H1 (cell line): ENCODE data around the gene TEX55. TPM values are rescaled to one million over a fixed set of nuclear protein-coding genes. Genes with fewer than 3 reads are reported as not detected.

Experiments used
- CTCF ChIA-PET: fragments of 300-600 bp; sonication (Branson Sonifier 250); formaldehyde crosslinking; loops from one replicate; lab custom pipeline; 2021; ENCODE audit not compliant: partially characterized antibody; lab: Charles Lee
- POLR2A ChIA-PET: fragments of 300-600 bp; sonication (Branson Sonifier 250); formaldehyde crosslinking; loops from one replicate; lab custom pipeline; 2021; ENCODE audit warnings: inconsistent platforms; ENCODE audit not compliant: partially characterized antibody; lab: Charles Lee
- DNase-seq, 2 experiments: peaks; one replicate each; pipeline versions ENCODE4 v3.0.0 to v3.0.0-alpha.2; 2010 to 2022; ENCODE audit warnings: low spot score in 2 of 2, low read depth in 1 of 2, mixed read lengths in 1 of 2
- FAIRE-seq: peaks from 2 replicates; lab custom pipeline; 2011; peaks lifted over from hg19 to GRCh38; lab: Jason Lieb, UNC
- H2AFZ ChIP-seq: 2 replicates; pipeline ENCODE4 v1.8.1; 2012; ENCODE audit warnings: low read length, inconsistent platforms
- H2AK5ac ChIP-seq: 2 replicates; pipeline ENCODE4 v1.6.1; 2013; ENCODE audit warnings: low read depth, low read length
- H2BK120ac ChIP-seq: replicated peaks from 2 replicates; pipeline ENCODE3; 2013; ENCODE audit warnings: low read depth, low read length, inconsistent platforms
- H2BK12ac ChIP-seq: 2 replicates; pipeline ENCODE4 v1.6.1; 2013; ENCODE audit warnings: low read depth, low read length
- H2BK15ac ChIP-seq: 2 replicates; pipeline ENCODE4 v1.6.1; 2013; ENCODE audit warnings: low read length
- H2BK20ac ChIP-seq: 2 replicates; pipeline ENCODE4 v1.6.1; 2013; ENCODE audit warnings: low read length
- H2BK5ac ChIP-seq: 2 replicates; pipeline ENCODE4 v1.6.1; 2013; ENCODE audit warnings: low read depth, low read length
- H3K14ac ChIP-seq: 2 replicates; pipeline ENCODE4 v1.6.1; 2013; ENCODE audit warnings: inconsistent platforms; ENCODE audit not compliant: insufficient read length
- H3K18ac ChIP-seq: 2 replicates; pipeline ENCODE4 v1.6.1; 2013; ENCODE audit warnings: low read length; ENCODE audit errors: extremely low read depth
- H3K23ac ChIP-seq: 2 replicates; pipeline ENCODE4 v1.6.1; 2013; ENCODE audit warnings: inconsistent platforms; ENCODE audit not compliant: insufficient read length
- H3K23me2 ChIP-seq: 2 replicates; pipeline ENCODE4 v1.6.1; 2013; ENCODE audit warnings: low read depth, low read length
- H3K27ac ChIP-seq: 2 replicates; pipeline ENCODE4 v1.6.1; 2011; ENCODE audit warnings: low read depth, low read length, inconsistent platforms
- H3K27me3 ChIP-seq, 4 experiments: replicated peaks in 1 of 4; 1 replicate in 1 of 4; 2 replicates in 3 of 4; pipeline versions ENCODE4 v1.6.1 to v1.8.1; 2011 to 2013; ENCODE audit warnings: low read length in 3 of 4, mild to moderate bottlenecking in 3 of 4, inconsistent platforms in 2 of 4, mixed read lengths in 2 of 4, moderate library complexity in 1 of 4; ENCODE audit not compliant: control insufficient read depth in 3 of 4, insufficient read depth in 3 of 4; ENCODE audit errors: extremely low read depth in 1 of 4
- H3K36me3 ChIP-seq, 4 experiments: 2 replicates each; pipeline versions ENCODE4 v1.6.1 to v1.8.1; 2011 to 2013; ENCODE audit warnings: mild to moderate bottlenecking in 4 of 4, low read length in 3 of 4, moderate library complexity in 2 of 4, control low read depth in 1 of 4, inconsistent platforms in 1 of 4; ENCODE audit not compliant: insufficient read depth in 4 of 4, control insufficient read depth in 2 of 4
- H3K4ac ChIP-seq: replicated peaks from 2 replicates; pipeline ENCODE3; 2013; ENCODE audit warnings: low read length, low read depth, mixed read lengths, inconsistent platforms; ENCODE audit not compliant: insufficient read length
- H3K4me1 ChIP-seq, 4 experiments: replicated peaks in 1 of 4; 1 replicate in 1 of 4; 2 replicates in 3 of 4; pipeline versions ENCODE4 v1.6.1 to v1.8.1; 2011 to 2013; ENCODE audit warnings: low read length in 3 of 4, inconsistent platforms in 2 of 4, mixed read lengths in 1 of 4; ENCODE audit not compliant: insufficient read depth in 4 of 4, control insufficient read depth in 3 of 4
- H3K4me2 ChIP-seq, 2 experiments: 2 replicates each; pipeline versions ENCODE4 v1.6.1 to v1.8.1; 2011 to 2013; ENCODE audit warnings: low read depth in 2 of 2, low read length in 2 of 2, control low read depth in 1 of 2, inconsistent platforms in 1 of 2, mild to moderate bottlenecking in 1 of 2; ENCODE audit not compliant: insufficient read depth in 1 of 2
- H3K4me3 ChIP-seq, 4 experiments: fragments of 200-600, 300-600 bp in 1 of 4; sonication (generic), shearing (Covaris generic), sonication (Bioruptor Twin) in 1 of 4; 2 replicates each; pipeline versions ENCODE4 v1.5.1 to v1.8.1; 2011 to 2016; ENCODE audit warnings: low read length in 4 of 4, low read depth in 3 of 4, control low read depth in 2 of 4, inconsistent platforms in 2 of 4, mild to moderate bottlenecking in 2 of 4, mixed read lengths in 1 of 4, moderate library complexity in 1 of 4; ENCODE audit not compliant: insufficient read depth in 2 of 4; ENCODE audit errors: extremely low read depth in 1 of 4
- H3K56ac ChIP-seq: replicated peaks from 2 replicates; pipeline ENCODE3; 2013; ENCODE audit warnings: low read depth, mild to moderate bottlenecking, mixed read lengths, low read length, inconsistent platforms; ENCODE audit not compliant: insufficient read length
- H3K79me1 ChIP-seq: 2 replicates; pipeline ENCODE4 v1.6.1; 2013; ENCODE audit warnings: low read depth, low read length, control low read depth
- H3K79me2 ChIP-seq, 2 experiments: 2 replicates each; pipeline versions ENCODE4 v1.6.1 to v1.8.1; 2012 to 2013; ENCODE audit warnings: low read length in 2 of 2, mild to moderate bottlenecking in 2 of 2, inconsistent platforms in 1 of 2; ENCODE audit not compliant: insufficient read depth in 2 of 2, control insufficient read depth in 1 of 2
- H3K9ac ChIP-seq, 4 experiments: replicated peaks in 1 of 4; 1 replicate in 1 of 4; 2 replicates in 3 of 4; pipeline versions ENCODE4 v1.6.1 to v1.8.1; 2011 to 2013; ENCODE audit warnings: low read depth in 3 of 4, low read length in 3 of 4, control low read depth in 2 of 4, mild to moderate bottlenecking in 2 of 4, moderate library complexity in 2 of 4, inconsistent platforms in 1 of 4; ENCODE audit errors: extremely low read depth in 1 of 4
- H3K9me3 ChIP-seq, 2 experiments: 2 replicates each; pipeline versions ENCODE4 v1.6.1 to v1.8.1; 2012 to 2013; ENCODE audit warnings: mild to moderate bottlenecking in 2 of 2, moderate library complexity in 2 of 2, control low read depth in 1 of 2, inconsistent platforms in 1 of 2, low read depth in 1 of 2, low read length in 1 of 2, mixed read lengths in 1 of 2; ENCODE audit not compliant: insufficient read depth in 2 of 2
- H4K20me1 ChIP-seq, 2 experiments: replicated peaks in 1 of 2; 2 replicates each; pipeline versions ENCODE3 to v1.8.1; 2011 to 2013; ENCODE audit warnings: inconsistent platforms in 2 of 2, low read length in 2 of 2, mild to moderate bottlenecking in 1 of 2; ENCODE audit not compliant: insufficient read depth in 2 of 2, control insufficient read depth in 1 of 2
- H4K5ac ChIP-seq: 2 replicates; pipeline ENCODE4 v1.6.1; 2013; ENCODE audit warnings: low read length, low read depth, mixed read lengths, inconsistent platforms; ENCODE audit not compliant: insufficient read length
- H4K8ac ChIP-seq: 2 replicates; pipeline ENCODE4 v1.8.0; 2013; ENCODE audit warnings: mild to moderate bottlenecking, moderate library complexity, low read length, inconsistent platforms; ENCODE audit not compliant: insufficient read depth; ENCODE audit errors: extremely low read depth
- H4K91ac ChIP-seq: replicated peaks from 2 replicates; pipeline ENCODE3; 2013; ENCODE audit warnings: low read length, mixed read lengths, inconsistent platforms; ENCODE audit not compliant: insufficient read length
- BCL11A ChIP-seq, 2 experiments: IDR thresholded peaks; one replicate each; pipeline ENCODE4 v1.6.1; 2011; ENCODE audit warnings: low read depth in 2 of 2, low read length in 2 of 2, mild to moderate bottlenecking in 2 of 2
- EZH2 ChIP-seq: fragments of 200-600 bp; sonication (generic); IDR thresholded peaks from 2 replicates; pipeline ENCODE4 v1.7.1; 2012; ENCODE audit warnings: low read depth, mild to moderate bottlenecking, moderate library complexity, low read length, inconsistent platforms; ENCODE audit not compliant: severe bottlenecking
- GTF2F1 ChIP-seq: IDR thresholded peaks from 2 replicates; pipeline ENCODE4 v1.6.1; 2012; ENCODE audit warnings: low read depth, low read length, improper control_type of control experiment, borderline replicate concordance
- HDAC2 ChIP-seq, 2 experiments: fragments of 300-600 bp in 1 of 2; sonication (generic) in 1 of 2; IDR thresholded peaks; 2 replicates each; pipeline ENCODE4 v1.6.1; 2011 to 2012; ENCODE audit warnings: low read depth in 2 of 2, low read length in 2 of 2, mild to moderate bottlenecking in 2 of 2, moderate library complexity in 2 of 2, borderline replicate concordance in 1 of 2, inconsistent platforms in 1 of 2
- JUN ChIP-seq: IDR thresholded peaks from 2 replicates; pipeline ENCODE4 v1.6.1; 2011; ENCODE audit warnings: low read depth, mild to moderate bottlenecking, improper control_type of control experiment, low read length
- JUND ChIP-seq: IDR thresholded peaks from 2 replicates; pipeline ENCODE4 v1.6.1; 2011; ENCODE audit warnings: mild to moderate bottlenecking, improper control_type of control experiment, low read length
- KDM4A ChIP-seq: IDR thresholded peaks from one replicate; pipeline ENCODE4 v1.7.1; 2012; ENCODE audit warnings: low read depth, mild to moderate bottlenecking, moderate library complexity, low read length, inconsistent platforms; ENCODE audit not compliant: severe bottlenecking
- SIN3A ChIP-seq, 2 experiments: IDR thresholded peaks in 1 of 2; conservative IDR thresholded peaks in 1 of 2; 2 replicates each; pipeline ENCODE4 v1.6.1; 2011 to 2012; ENCODE audit warnings: low read length in 2 of 2, improper control_type of control experiment in 1 of 2, low read depth in 1 of 2, mild to moderate bottlenecking in 1 of 2
- TBP ChIP-seq: IDR thresholded peaks from 2 replicates; pipeline ENCODE4 v1.6.1; 2011; ENCODE audit warnings: low read depth, low read length, improper control_type of control experiment
- WGBS, 2 experiments: shearing (Covaris generic) in 1 of 2; methylation state at CpG; one replicate each; pipeline versions ENCODE4 v1.1.6 to v1.1.7; 2013 to 2015; ENCODE audit warnings: low lambda C conversion rate in 2 of 2, mixed read lengths in 2 of 2, inconsistent platforms in 1 of 2, low coverage in 1 of 2, missing lambda C conversion rate in 1 of 2; ENCODE audit not compliant: insufficient replicate concordance in 2 of 2, insufficient coverage in 1 of 2, insufficient read length in 1 of 2; ENCODE audit errors: extremely low coverage in 1 of 2, missing lambda C conversion rate in 1 of 2; 5-methylcytosine and 5-hydroxymethylcytosine counted together
- polyA plus RNA-seq, 7 experiments: library from polyadenylated mRNA; depleted of rRNA in 3 of 7; stranded (reverse) in 5 of 7; unstranded in 2 of 7; fragments of >200 nt in 5 of 7; fragments of 200-250 nt in 2 of 7; gene quantifications; 1 replicate in 5 of 7; 2 replicates in 1 of 7; 4 replicates in 1 of 7; pipeline versions ENCODE4 v1.2.1 to v1.2.3, GENCODE V29; 2011 to 2013; ENCODE audit warnings: missing spikeins in 2 of 7, mixed read lengths in 2 of 7
- total RNA-seq: library from RNA; stranded (reverse); fragmentation: NEBNext Ultra II Directional; extraction: Animal tissue kit (Norgen Biotek cat#: 25700); gene quantifications from 2 replicates; pipeline ENCODE4 v1.2.1, GENCODE V29; 2021
- TF ChIP-seq, protein P1 (sequence below): IDR thresholded peaks from 2 replicates; pipeline ENCODE4 v1.6.1; 2012; ENCODE audit warnings: inconsistent platforms
- TF ChIP-seq, protein P2 (sequence below), 3 experiments: IDR thresholded peaks; 1 replicate in 2 of 3; 2 replicates in 1 of 3; pipeline versions ENCODE4 v1.5.1 to v1.6.1; 2011; ENCODE audit warnings: low read length in 3 of 3, mild to moderate bottlenecking in 3 of 3, inconsistent platforms in 2 of 3, low read depth in 1 of 3, moderate library complexity in 1 of 3; ENCODE audit not compliant: insufficient read depth in 1 of 3; ENCODE audit errors: control extremely low read depth in 1 of 3

TEX55 gene
- total and polyA plus RNA-seq, 2 of the 8 experiments (the other 6 are each of a cell fraction or from before 2014, with no cell fraction given) = not detected

DNA sequence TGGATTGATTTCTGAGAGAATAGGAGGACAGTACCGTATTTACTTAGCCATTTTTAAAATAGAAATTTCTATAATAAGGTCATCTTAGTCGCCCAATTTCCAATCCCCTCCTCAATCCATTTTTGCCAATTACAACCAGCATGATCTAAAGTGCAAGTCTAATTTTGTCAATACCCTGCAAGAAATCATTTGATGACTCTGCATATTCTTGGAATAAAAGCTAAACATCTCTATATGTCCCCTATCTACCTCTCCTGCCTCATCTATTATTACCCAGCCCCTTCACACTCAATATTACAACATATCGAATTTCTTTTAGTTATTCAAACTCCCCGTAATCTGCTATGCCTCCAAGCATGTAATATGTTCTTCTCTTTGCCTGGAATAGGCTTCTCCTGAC, 41.9 kb upstream of the TEX55 start:
- FAIRE-seq (no peak), DNase-seq (no peak)
- H3K4me1 ChIP-seq = no peaks in the 10 kb centered on the region
- H3K79me2 ChIP-seq = no peaks in the 10 kb centered on the region
- H2AK5ac ChIP-seq = no peak overlapping the region
- no peak overlapping the region for H3K4me3 ChIP-seq
- H4K20me1 ChIP-seq = no peaks in the 10 kb centered on the region
- no peak overlapping the region for H2BK12ac ChIP-seq
- H3K9ac ChIP-seq = no peak overlapping the region
- no peak overlapping the region for H4K8ac ChIP-seq
- no peak overlapping the region for H4K91ac ChIP-seq
- no peak overlapping the region for H2BK20ac ChIP-seq
- ChIA-PET CTCF (interaction anchor here (0.6 to 5.8 kb wide), 4 partner anchors 10 to 640 kb away, joined by 3 to 38 read pairs (median 6); no protein-coding TSS in a partner anchor), POLR2A (interaction anchor here (0.9 kb wide), 1 partner anchor 153 kb away, joined by 3 read pairs; no protein-coding TSS in a partner anchor)
- no peak overlapping the region for H2AFZ ChIP-seq
- H3K27ac ChIP-seq = no peak overlapping the region
- no peak overlapping the region for H3K56ac ChIP-seq
- no peak overlapping the region for H3K23ac ChIP-seq
- TF ChIP-seq BCL11A (IDR thresholded peaks at IDR 0.05; ENCODE audit: low read depth in 2 of 2, low read length in 2 of 2) (no peak), SIN3A (conservative IDR thresholded peaks at IDR 0.05 in 1 of 2, IDR thresholded peaks at IDR 0.05 in 1 of 2; ENCODE audit: low read depth in 1 of 2, low read length in 2 of 2) (no peak), JUND (no peak), JUN (no peak), EZH2 (no peak), GTF2F1 (no peak), TBP (no peak), HDAC2 (IDR thresholded peaks at IDR 0.05; ENCODE audit: borderline replicate concordance in 1 of 2, low read depth in 2 of 2, low read length in 2 of 2) (no peak), KDM4A (no peak)
- TF ChIP-seq, protein P1, sequence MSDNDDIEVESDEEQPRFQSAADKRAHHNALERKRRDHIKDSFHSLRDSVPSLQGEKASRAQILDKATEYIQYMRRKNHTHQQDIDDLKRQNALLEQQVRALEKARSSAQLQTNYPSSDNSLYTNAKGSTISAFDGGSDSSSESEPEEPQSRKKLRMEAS = no peak
- TF ChIP-seq, protein P2, sequence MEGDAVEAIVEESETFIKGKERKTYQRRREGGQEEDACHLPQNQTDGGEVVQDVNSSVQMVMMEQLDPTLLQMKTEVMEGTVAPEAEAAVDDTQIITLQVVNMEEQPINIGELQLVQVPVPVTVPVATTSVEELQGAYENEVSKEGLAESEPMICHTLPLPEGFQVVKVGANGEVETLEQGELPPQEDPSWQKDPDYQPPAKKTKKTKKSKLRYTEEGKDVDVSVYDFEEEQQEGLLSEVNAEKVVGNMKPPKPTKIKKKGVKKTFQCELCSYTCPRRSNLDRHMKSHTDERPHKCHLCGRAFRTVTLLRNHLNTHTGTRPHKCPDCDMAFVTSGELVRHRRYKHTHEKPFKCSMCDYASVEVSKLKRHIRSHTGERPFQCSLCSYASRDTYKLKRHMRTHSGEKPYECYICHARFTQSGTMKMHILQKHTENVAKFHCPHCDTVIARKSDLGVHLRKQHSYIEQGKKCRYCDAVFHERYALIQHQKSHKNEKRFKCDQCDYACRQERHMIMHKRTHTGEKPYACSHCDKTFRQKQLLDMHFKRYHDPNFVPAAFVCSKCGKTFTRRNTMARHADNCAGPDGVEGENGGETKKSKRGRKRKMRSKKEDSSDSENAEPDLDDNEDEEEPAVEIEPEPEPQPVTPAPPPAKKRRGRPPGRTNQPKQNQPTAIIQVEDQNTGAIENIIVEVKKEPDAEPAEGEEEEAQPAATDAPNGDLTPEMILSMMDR (IDR thresholded peaks at IDR 0.05; ENCODE audit: control extremely low read depth in 1 of 3, insufficient read depth in 1 of 3, low read depth in 1 of 3, low read length in 3 of 3) = no peak
- H3K79me1 ChIP-seq = no peaks in the 10 kb centered on the region
- no peaks in the 10 kb centered on the region for H3K23me2 ChIP-seq
- no peak overlapping the region for H2BK120ac ChIP-seq
- H3K27me3 ChIP-seq = no peaks in the 10 kb centered on the region
- no peak overlapping the region for H3K14ac ChIP-seq
- no peaks in the 10 kb centered on the region for H3K9me3 ChIP-seq
- no peak overlapping the region for H3K4me2 ChIP-seq
- H4K5ac ChIP-seq = no peak overlapping the region
- no peaks in the 10 kb centered on the region for H3K36me3 ChIP-seq
- no peak overlapping the region for H2BK5ac ChIP-seq
- H3K18ac ChIP-seq = no peak overlapping the region
- H2BK15ac ChIP-seq = no peak overlapping the region
- H3K4ac ChIP-seq = no peak overlapping the region
- 86 to 100% methylated on average over 2 to 4 of the region's 4 CpGs for WGBS, 2 experiments
